ENCODE data around the gene GRPEL2.

GRPEL2 gene

DNA sequence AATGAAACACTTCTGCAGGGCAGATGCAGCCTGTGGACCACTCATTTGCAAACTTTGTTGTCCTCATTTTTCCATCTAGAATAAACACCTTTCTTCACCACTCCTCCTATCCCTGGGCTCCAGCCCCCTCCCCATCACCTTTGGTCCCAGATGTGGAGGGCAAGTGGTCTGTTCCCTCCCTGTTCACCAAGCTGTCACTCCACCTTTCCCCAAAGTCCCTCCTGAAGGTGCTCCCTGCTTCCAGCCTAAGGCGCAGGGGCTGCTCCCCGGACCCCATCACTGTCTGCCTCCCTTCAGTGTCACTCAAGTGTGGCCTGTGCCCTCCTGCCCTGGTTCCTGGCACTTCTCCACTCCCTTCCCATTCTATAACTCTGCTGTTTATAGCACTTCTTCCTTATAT lies 19.4 kb downstream of the GRPEL2 start:
- no peaks in the 10 kb centered on the region for H3K9me3 ChIP-seq (ENCODE audit: control insufficient read depth in 1 of 2, low read length in 2 of 2)
- H3K4me3 ChIP-seq (ENCODE audit: low read depth in 1 of 2, low read length in 2 of 2) = no peak overlapping the region
- no peak overlapping the region for H3K9ac ChIP-seq (ENCODE audit: low read depth in 1 of 2, low read length in 2 of 2)
- no peaks in the 10 kb centered on the region for H3K27me3 ChIP-seq (ENCODE audit: control insufficient read depth in 1 of 2, insufficient read depth in 2 of 2, low read length in 2 of 2)
- peaks cover 0 to 3% of the 10 kb centered on the region in 2 donors for H3K4me1 ChIP-seq (ENCODE audit: control insufficient read depth in 1 of 2, insufficient read depth in 2 of 2, low read length in 2 of 2)
- no peaks in the 10 kb centered on the region for H3K36me3 ChIP-seq (ENCODE audit: control insufficient read depth in 1 of 2, insufficient read depth in 2 of 2, low read length in 2 of 2)
- H3K27ac ChIP-seq (ENCODE audit: low read depth, low read length) = no peak overlapping the region

DNA sequence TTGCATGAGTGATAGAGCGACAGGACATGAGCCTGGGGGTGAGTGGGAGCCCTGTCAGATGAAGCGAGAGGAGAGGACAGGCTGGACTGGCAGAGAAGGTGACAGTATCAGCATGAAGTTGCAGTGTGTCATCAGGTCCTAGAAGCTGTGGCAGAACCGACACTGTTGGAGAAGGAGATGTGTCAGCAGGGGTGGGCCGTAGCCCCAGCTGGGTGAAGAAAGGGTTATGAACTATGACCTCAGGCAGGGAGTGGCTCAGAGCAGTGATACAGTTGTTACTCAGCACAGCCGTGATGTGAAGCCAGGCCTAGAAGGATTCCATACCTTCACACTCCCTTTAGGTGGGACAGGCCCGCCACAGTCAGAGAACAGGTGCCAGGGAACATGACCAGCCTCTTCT lies 20.1 kb downstream of the GRPEL2 start:
- Histone ChIP-seq H3K9ac (ENCODE audit: low read depth in 1 of 2, low read length in 2 of 2) (no peak overlapping the region), H3K27me3 (ENCODE audit: control insufficient read depth in 1 of 2, insufficient read depth in 2 of 2, low read length in 2 of 2) (no peaks in the 10 kb centered on the region), H3K27ac (ENCODE audit: low read depth, low read length) (no peak overlapping the region), H3K4me1 (ENCODE audit: control insufficient read depth in 1 of 2, insufficient read depth in 2 of 2, low read length in 2 of 2) (peaks cover 0 to 3% of the 10 kb centered on the region in 2 donors), H3K9me3 (ENCODE audit: control insufficient read depth in 1 of 2, low read length in 2 of 2) (no peaks in the 10 kb centered on the region), H3K36me3 (ENCODE audit: control insufficient read depth in 1 of 2, insufficient read depth in 2 of 2, low read length in 2 of 2) (no peaks in the 10 kb centered on the region), H3K4me3 (ENCODE audit: low read depth in 1 of 2, low read length in 2 of 2) (no peak overlapping the region)

GRCh38 chr5:149366169-149366729 lies 20.9 kb downstream of the GRPEL2 start:
- no peak overlapping the region for H3K9ac ChIP-seq (ENCODE audit: low read depth in 1 of 2, low read length in 2 of 2)

DNA sequence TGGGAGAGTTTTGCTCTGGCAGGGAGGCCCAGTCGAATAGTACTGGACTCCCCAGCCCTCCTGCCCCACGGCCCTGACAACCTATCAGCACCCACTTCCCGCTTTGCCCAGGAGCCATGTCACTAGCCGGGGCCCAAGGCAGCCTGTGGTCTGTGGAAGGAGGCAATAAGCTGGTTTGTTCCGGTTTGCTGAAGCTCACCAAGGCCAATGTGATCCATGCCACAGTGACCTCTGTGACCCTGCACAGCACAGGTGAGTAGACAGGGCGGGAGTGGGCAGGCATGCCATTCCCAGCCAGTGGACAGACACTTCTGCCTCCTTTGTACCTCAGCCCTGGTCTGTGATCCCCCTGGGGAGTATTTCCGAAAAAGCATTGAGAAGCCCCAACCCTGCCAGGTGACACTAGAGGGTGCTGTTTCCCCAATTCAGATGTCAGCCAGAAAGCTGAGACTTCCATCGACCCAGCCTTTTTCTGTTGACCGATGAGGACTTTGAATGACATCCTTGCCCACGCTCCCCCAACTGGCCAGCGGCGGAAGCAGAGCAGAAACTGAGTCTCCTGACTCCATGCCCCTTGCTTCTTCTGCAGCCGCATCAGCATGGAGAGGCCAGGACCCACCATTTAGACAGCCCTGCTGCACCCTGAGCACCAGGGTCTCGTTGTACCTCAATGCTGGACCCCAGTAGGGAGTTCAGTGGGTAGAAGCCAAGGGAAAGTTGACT lies 22.1 kb downstream of the GRPEL2 start:
- Histone ChIP-seq H3K4me1 (ENCODE audit: control insufficient read depth in 1 of 2, insufficient read depth in 2 of 2, low read length in 2 of 2) (peaks cover 0 to 3% of the 10 kb centered on the region in 2 donors), H3K4me3 (ENCODE audit: low read depth in 1 of 2, low read length in 2 of 2) (no peak overlapping the region), H3K27me3 (ENCODE audit: control insufficient read depth in 1 of 2, insufficient read depth in 2 of 2, low read length in 2 of 2) (no peaks in the 10 kb centered on the region), H3K9ac (ENCODE audit: low read depth in 1 of 2, low read length in 2 of 2) (no peak overlapping the region), H3K27ac (ENCODE audit: low read depth, low read length) (no peak overlapping the region), H3K9me3 (ENCODE audit: control insufficient read depth in 1 of 2, low read length in 2 of 2) (no peaks in the 10 kb centered on the region), H3K36me3 (ENCODE audit: control insufficient read depth in 1 of 2, insufficient read depth in 2 of 2, low read length in 2 of 2) (no peaks in the 10 kb centered on the region)

More at GRCh38 chr5:149366169-149366729, 20.9 kb downstream of the GRPEL2 start:
- Histone ChIP-seq H3K27ac (ENCODE audit: low read depth, low read length) (no peak overlapping the region), H3K4me3 (ENCODE audit: low read depth in 1 of 2, low read length in 2 of 2) (no peak overlapping the region), H3K9me3 (ENCODE audit: control insufficient read depth in 1 of 2, low read length in 2 of 2) (no peaks in the 10 kb centered on the region), H3K27me3 (ENCODE audit: control insufficient read depth in 1 of 2, insufficient read depth in 2 of 2, low read length in 2 of 2) (no peaks in the 10 kb centered on the region), H3K4me1 (ENCODE audit: control insufficient read depth in 1 of 2, insufficient read depth in 2 of 2, low read length in 2 of 2) (peaks cover 0 to 3% of the 10 kb centered on the region in 2 donors), H3K36me3 (ENCODE audit: control insufficient read depth in 1 of 2, insufficient read depth in 2 of 2, low read length in 2 of 2) (no peaks in the 10 kb centered on the region)

DNA sequence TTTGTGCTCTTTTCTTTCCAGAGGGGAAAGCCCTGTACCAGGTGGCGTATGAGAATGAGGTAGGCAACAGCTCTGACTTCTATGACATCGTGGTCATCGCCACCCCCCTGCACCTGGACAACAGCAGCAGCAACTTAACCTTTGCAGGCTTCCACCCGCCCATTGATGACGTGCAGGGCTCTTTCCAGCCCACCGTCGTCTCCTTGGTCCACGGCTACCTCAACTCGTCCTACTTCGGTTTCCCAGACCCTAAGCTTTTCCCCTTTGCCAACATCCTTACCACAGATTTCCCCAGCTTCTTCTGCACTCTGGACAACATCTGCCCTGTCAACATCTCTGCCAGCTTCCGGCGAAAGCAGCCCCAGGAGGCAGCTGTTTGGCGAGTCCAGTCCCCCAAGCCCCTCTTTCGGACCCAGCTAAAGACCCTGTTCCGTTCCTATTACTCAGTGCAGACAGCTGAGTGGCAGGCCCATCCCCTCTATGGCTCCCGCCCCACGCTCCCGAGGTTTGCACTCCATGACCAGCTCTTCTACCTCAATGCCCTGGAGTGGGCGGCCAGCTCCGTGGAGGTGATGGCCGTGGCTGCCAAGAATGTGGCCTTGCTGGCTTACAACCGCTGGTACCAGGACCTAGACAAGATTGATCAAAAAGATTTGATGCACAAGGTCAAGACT lies 22.8 kb downstream of the GRPEL2 start:
- Histone ChIP-seq H3K36me3 (ENCODE audit: control insufficient read depth in 1 of 2, insufficient read depth in 2 of 2, low read length in 2 of 2) (no peaks in the 10 kb centered on the region), H3K9me3 (ENCODE audit: control insufficient read depth in 1 of 2, low read length in 2 of 2) (no peaks in the 10 kb centered on the region), H3K27ac (ENCODE audit: low read depth, low read length) (no peak overlapping the region), H3K27me3 (ENCODE audit: control insufficient read depth in 1 of 2, insufficient read depth in 2 of 2, low read length in 2 of 2) (no peaks in the 10 kb centered on the region), H3K4me3 (ENCODE audit: low read depth in 1 of 2, low read length in 2 of 2) (no peak overlapping the region), H3K4me1 (ENCODE audit: control insufficient read depth in 1 of 2, insufficient read depth in 2 of 2, low read length in 2 of 2) (peaks cover 0 to 3% of the 10 kb centered on the region in 2 donors), H3K9ac (ENCODE audit: low read depth in 1 of 2, low read length in 2 of 2) (no peak overlapping the region)

DNA sequence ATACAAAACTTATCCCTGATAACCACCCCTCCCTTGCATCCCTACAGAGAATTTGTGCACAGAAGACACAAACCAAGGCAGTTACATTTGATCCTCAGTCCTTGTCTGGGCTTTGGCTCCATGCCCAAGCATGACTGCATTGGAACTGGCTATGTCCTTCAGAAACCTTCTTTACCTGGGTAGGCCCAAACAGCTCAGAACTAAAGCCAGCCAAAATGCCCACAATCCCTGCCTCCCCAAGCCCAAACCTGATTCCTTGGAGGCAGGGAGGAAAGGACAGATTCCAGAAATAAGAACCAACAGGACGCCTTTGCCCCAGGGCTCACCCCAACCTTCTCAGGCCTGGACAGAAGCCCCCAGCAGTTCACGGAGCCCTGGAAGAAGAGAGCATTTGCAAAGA lies 25.6 kb downstream of the GRPEL2 start:
- Histone ChIP-seq H3K4me3 (ENCODE audit: low read depth in 1 of 2, low read length in 2 of 2) (no peak overlapping the region), H3K4me1 (ENCODE audit: control insufficient read depth in 1 of 2, insufficient read depth in 2 of 2, low read length in 2 of 2) (peaks cover 0 to 3% of the 10 kb centered on the region in 2 donors), H3K9me3 (ENCODE audit: control insufficient read depth in 1 of 2, low read length in 2 of 2) (no peaks in the 10 kb centered on the region), H3K27ac (ENCODE audit: low read depth, low read length) (no peak overlapping the region), H3K9ac (ENCODE audit: low read depth in 1 of 2, low read length in 2 of 2) (no peak overlapping the region), H3K36me3 (ENCODE audit: control insufficient read depth in 1 of 2, insufficient read depth in 2 of 2, low read length in 2 of 2) (no peaks in the 10 kb centered on the region), H3K27me3 (ENCODE audit: control insufficient read depth in 1 of 2, insufficient read depth in 2 of 2, low read length in 2 of 2) (no peaks in the 10 kb centered on the region)

DNA sequence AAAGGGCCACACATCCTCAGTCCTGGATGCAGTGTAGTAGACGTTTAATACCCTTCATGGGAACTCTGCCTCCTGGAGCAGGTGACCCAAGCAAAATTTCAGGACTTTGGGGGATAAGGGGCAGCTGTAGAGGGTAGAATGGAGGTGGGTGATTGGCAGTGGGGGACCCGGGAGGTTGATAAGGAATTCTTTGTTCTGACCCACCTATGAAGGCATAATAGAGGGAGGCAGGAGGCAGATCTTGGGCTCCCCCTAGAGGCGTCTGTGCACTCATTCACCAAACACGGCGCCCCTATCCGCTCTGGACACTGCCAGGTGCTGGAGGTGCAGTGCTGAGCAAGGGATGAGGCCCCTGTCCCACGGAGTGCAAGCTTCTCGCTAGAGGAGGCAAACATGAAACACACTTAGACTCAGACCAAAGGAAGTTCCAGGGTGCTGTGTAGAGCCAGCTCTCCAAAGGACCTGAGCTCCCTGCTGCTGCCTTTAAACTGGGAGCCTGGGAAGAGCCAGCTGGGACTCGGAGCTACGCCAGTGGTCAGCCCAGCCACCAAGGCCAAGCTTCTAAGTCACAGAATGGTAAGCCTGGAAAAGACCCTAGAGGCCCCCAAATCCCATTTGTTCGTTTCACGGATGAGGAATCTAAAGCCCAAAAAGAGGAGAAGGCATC lies 26.1 kb downstream of the GRPEL2 start:
- no peaks in the 10 kb centered on the region for H3K36me3 ChIP-seq (ENCODE audit: control insufficient read depth in 1 of 2, insufficient read depth in 2 of 2, low read length in 2 of 2)
- no peak overlapping the region for H3K9ac ChIP-seq (ENCODE audit: low read depth in 1 of 2, low read length in 2 of 2)
- no peak overlapping the region for H3K27ac ChIP-seq (ENCODE audit: low read depth, low read length)
- no peaks in the 10 kb centered on the region for H3K27me3 ChIP-seq (ENCODE audit: control insufficient read depth in 1 of 2, insufficient read depth in 2 of 2, low read length in 2 of 2)
- no peaks in the 10 kb centered on the region for H3K9me3 ChIP-seq (ENCODE audit: control insufficient read depth in 1 of 2, low read length in 2 of 2)
- no peak overlapping the region for H3K4me3 ChIP-seq (ENCODE audit: low read depth in 1 of 2, low read length in 2 of 2)
- H3K4me1 ChIP-seq (ENCODE audit: control insufficient read depth in 1 of 2, insufficient read depth in 2 of 2, low read length in 2 of 2) = peaks cover 0 to 3% of the 10 kb centered on the region in 2 donors

DNA sequence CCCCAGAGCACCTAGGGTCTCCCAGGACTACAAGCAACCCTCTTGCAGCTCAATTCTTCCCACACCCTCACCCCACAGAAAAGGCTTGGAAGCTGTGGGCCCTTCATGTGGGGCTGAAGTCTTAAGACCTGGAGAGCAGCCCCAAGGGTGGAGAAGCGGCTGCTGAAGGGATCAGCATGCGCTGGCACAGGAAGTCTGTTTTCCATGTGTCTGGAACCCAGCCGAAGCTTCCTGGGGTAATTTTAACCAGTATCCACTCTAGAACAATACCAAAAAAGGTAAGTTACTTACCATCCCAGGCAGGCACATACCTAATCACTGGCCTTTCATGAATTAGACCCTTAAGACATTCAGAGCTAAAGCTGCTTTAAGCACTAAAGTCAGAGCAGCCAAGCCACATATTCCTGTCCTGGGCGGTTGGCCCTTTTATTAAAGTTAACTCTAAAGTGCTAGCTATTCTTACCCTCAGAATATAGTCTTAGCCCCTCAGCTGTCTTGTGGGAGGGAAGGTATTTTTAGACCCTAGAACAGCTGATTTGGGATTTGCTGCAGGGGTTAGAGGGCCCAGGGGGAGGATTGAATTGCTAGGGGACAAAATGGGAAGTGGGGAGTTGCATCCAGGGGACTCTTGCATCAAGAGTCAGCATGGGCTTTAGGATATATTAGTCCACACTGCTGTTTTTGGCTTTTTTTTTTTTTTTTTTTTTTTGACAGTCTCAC lies 26.9 kb downstream of the GRPEL2 start:
- Histone ChIP-seq H3K27me3 (ENCODE audit: control insufficient read depth in 1 of 2, insufficient read depth in 2 of 2, low read length in 2 of 2) (no peaks in the 10 kb centered on the region), H3K4me1 (ENCODE audit: control insufficient read depth in 1 of 2, insufficient read depth in 2 of 2, low read length in 2 of 2) (peaks cover 0 to 2% of the 10 kb centered on the region in 2 donors), H3K9me3 (ENCODE audit: control insufficient read depth in 1 of 2, low read length in 2 of 2) (no peaks in the 10 kb centered on the region), H3K36me3 (ENCODE audit: control insufficient read depth in 1 of 2, insufficient read depth in 2 of 2, low read length in 2 of 2) (no peaks in the 10 kb centered on the region), H3K27ac (ENCODE audit: low read depth, low read length) (no peak overlapping the region), H3K9ac (ENCODE audit: low read depth in 1 of 2, low read length in 2 of 2) (no peak overlapping the region), H3K4me3 (ENCODE audit: low read depth in 1 of 2, low read length in 2 of 2) (no peak overlapping the region)

DNA sequence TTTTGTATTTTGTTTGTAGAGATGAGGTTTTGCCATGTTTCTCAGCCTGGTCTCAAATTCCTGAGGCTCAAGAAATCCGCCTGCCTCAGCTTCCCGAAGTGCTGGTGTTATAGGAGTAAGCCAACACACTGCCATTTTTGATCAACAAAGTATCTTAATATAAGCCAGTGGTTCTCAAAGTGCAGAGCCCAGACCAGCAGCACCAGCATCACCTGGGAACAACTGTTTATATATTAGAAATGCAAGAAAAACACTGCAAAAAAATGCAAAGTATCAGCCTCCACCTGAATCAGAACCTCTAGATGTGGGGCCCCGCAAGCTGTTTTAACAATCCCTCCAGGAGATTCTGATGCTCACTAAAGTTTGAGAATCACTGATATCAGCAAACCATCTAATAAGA lies 27.6 kb downstream of the GRPEL2 start:
- Histone ChIP-seq H3K4me3 (ENCODE audit: low read depth in 1 of 2, low read length in 2 of 2) (no peak overlapping the region), H3K27me3 (ENCODE audit: control insufficient read depth in 1 of 2, insufficient read depth in 2 of 2, low read length in 2 of 2) (no peaks in the 10 kb centered on the region), H3K9ac (ENCODE audit: low read depth in 1 of 2, low read length in 2 of 2) (no peak overlapping the region), H3K27ac (ENCODE audit: low read depth, low read length) (no peak overlapping the region), H3K9me3 (ENCODE audit: control insufficient read depth in 1 of 2, low read length in 2 of 2) (no peaks in the 10 kb centered on the region), H3K36me3 (ENCODE audit: control insufficient read depth in 1 of 2, insufficient read depth in 2 of 2, low read length in 2 of 2) (no peaks in the 10 kb centered on the region), H3K4me1 (ENCODE audit: control insufficient read depth in 1 of 2, insufficient read depth in 2 of 2, low read length in 2 of 2) (no peaks in the 10 kb centered on the region)
